Measurements from ENCODE around the gene PIGV. TPM values are rescaled to one million over a fixed set of nuclear protein-coding genes. Genes with fewer than 3 reads are reported as not detected.

Gene PIGV
- total and polyA plus RNA-seq, 2 of the 4 experiments (the other 2 are of a cell fraction) = 7.2 to 10.6 TPM

DNA sequence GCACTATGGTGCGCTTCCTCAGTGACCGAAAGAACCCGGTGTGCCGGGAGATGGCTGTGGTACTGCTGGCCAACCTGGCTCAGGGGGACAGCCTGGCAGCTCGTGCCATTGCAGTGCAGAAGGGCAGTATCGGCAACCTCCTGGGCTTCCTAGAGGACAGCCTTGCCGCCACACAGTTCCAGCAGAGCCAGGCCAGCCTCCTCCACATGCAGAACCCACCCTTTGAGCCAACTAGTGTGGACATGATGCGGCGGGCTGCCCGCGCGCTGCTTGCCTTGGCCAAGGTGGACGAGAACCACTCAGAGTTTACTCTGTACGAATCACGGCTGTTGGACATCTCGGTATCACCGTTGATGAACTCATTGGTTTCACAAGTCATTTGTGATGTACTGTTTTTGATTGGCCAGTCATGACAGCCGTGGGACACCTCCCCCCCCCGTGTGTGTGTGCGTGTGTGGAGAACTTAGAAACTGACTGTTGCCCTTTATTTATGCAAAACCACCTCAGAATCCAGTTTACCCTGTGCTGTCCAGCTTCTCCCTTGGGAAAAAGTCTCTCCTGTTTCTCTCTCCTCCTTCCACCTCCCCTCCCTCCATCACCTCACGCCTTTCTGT is 7.3 kb upstream of the PIGV start:
- CTCF ChIA-PET = no interaction called here
- H3K36me3 ChIP-seq (ENCODE audit: control insufficient read depth, insufficient read depth, low read length) = peaks cover 49% of the 10 kb centered on the region
- no peak for ATAC-seq (ENCODE audit: low read depth)

More for the DNA sequence above, 7.3 kb upstream of the PIGV start:
- Histone ChIP-seq H3K27ac (ENCODE audit: insufficient read depth, low read length) (no peak overlapping the region), H3K14ac (replicated peaks; ENCODE audit: low read depth, low read length) (no peak overlapping the region), H3K23ac (ENCODE audit: low read depth, low read length) (no peak overlapping the region), H3K9me1 (ENCODE audit: insufficient read depth, low read length) (peaks cover 34% of the 10 kb centered on the region), H3K4me1 (ENCODE audit: control insufficient read depth, insufficient read depth, low read length) (peaks cover 15% of the 10 kb centered on the region), H3K4ac (ENCODE audit: low read depth, low read length) (no peak overlapping the region), H4K91ac (ENCODE audit: insufficient read depth, low read depth, low read length) (no peak overlapping the region), H3K4me3 (ENCODE audit: insufficient read depth, low read depth, low read length) (no peak overlapping the region), H2BK20ac (ENCODE audit: low read depth, low read length) (no peak overlapping the region), H3K18ac (ENCODE audit: low read depth, low read length) (no peak overlapping the region), H2BK15ac (ENCODE audit: low read depth, low read length) (no peak overlapping the region), H3K4me2 (ENCODE audit: low read depth, low read length) (no peak overlapping the region), H3K9me3 (ENCODE audit: control insufficient read depth, insufficient read depth, low read length) (no peaks in the 10 kb centered on the region), H3K56ac (ENCODE audit: extremely low read depth, insufficient read depth, low read length) (no peak overlapping the region), H3K27me3 (ENCODE audit: control insufficient read depth, insufficient read depth, low read length) (no peaks in the 10 kb centered on the region), H3K79me1 (ENCODE audit: low read depth in 1 of 2, low read length in 2 of 2) (peaks cover 60 to 91% of the 10 kb centered on the region in 2 experiments), H2AK5ac (ENCODE audit: low read depth, low read length) (no peak overlapping the region), H2AFZ (replicated peaks; ENCODE audit: low read length, poor library complexity) (no peak overlapping the region), H3K9ac (ENCODE audit: low read depth, low read length) (no peak overlapping the region), H2AK9ac (replicated peaks; ENCODE audit: low read depth, low read length, poor library complexity) (no peak overlapping the region), H2BK120ac (ENCODE audit: low read depth, low read length) (no peak overlapping the region), H2BK5ac (ENCODE audit: low read depth, low read length, poor library complexity, severe bottlenecking) (peak overlapping the region; percentile 29), H4K20me1 (ENCODE audit: insufficient read depth, low read length) (peaks cover 18% of the 10 kb centered on the region), H4K5ac (ENCODE audit: low read depth, low read length) (no peak overlapping the region), H4K8ac (ENCODE audit: low read depth in 2 of 2, low read length in 2 of 2) (no peak overlapping the region)
- DNase-seq = no peak
- intact Hi-C loops (cut with micrococcal nuclease) (no loop called here), dilution Hi-C loops (cut with HindIII; ENCODE audit: low sequenced_read_pairs, unreplicated experiment) (loop anchor here (25.0 kb wide), 1 partner anchor 193 kb away; no protein-coding TSS in a partner anchor), in situ Hi-C loops (cut with MboI; ENCODE audit: low sequenced_read_pairs) (no loop called here)
- no peak for TF ChIP-seq BHLHE40 (IDR thresholded peaks at IDR 0.05; ENCODE audit: low read depth, low read length)
- no peak for TF ChIP-seq RFX5 (IDR thresholded peaks at IDR 0.05; ENCODE audit: low read depth, low read length)
- TF ChIP-seq, protein P1, sequence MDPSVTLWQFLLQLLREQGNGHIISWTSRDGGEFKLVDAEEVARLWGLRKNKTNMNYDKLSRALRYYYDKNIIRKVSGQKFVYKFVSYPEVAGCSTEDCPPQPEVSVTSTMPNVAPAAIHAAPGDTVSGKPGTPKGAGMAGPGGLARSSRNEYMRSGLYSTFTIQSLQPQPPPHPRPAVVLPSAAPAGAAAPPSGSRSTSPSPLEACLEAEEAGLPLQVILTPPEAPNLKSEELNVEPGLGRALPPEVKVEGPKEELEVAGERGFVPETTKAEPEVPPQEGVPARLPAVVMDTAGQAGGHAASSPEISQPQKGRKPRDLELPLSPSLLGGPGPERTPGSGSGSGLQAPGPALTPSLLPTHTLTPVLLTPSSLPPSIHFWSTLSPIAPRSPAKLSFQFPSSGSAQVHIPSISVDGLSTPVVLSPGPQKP (IDR thresholded peaks at IDR 0.05; ENCODE audit: borderline replicate concordance, low read depth, low read length) = no peak
- no peak for TF ChIP-seq NFE2L2 (IDR thresholded peaks at IDR 0.05; ENCODE audit: low read depth, low read length)
- WGBS, 2 experiments (ENCODE audit: extremely low coverage in 2 of 2, insufficient read length in 1 of 2) = 88% methylated on average over 12 of the region's 21 CpGs; no CpG with 5 or more reads in 1 of the 2 experiments
- POLR2A ChIA-PET (ENCODE audit: unreplicated experiment) = interaction anchor here (0.7 kb wide), 1 partner anchor 50 kb away, joined by 6 read pairs; no protein-coding TSS in a partner anchor
- no TSS peak for BruUV-seq (replicated peaks)
